GM23338 (cell line): ENCODE results near the gene LIF. TPM values are rescaled to one million over a fixed set of nuclear protein-coding genes. Genes with fewer than 3 reads are reported as not detected.

Experiments
- ATAC-seq: fragments of 200-7000 bp; cut with Tn5 transposase; 3 replicates; pipeline ENCODE4 v1.9.1; 2020
- DNase-seq: peaks from one replicate; pipeline ENCODE4 v3.0.0-alpha.2; 2015; ENCODE audit warnings: low spot score
- H2AFZ ChIP-seq: fragments of 200-600 bp; sonication (generic); 2 replicates; pipeline ENCODE4 v1.8.0; 2016; ENCODE audit warnings: antibody characterized with exemption, mild to moderate bottlenecking, moderate library complexity
- H3F3A ChIP-seq: fragments of 200-600 bp; sonication (generic); replicated peaks from 2 replicates; pipeline ENCODE4 v1.8.0; 2017; ENCODE audit warnings: antibody characterized with exemption, mixed run types, low read depth
- H3K27ac ChIP-seq: fragments of 200-600 bp; sonication (generic); 2 replicates; pipeline ENCODE4 v1.6.1; 2016; ENCODE audit warnings: low read depth
- H3K27me3 ChIP-seq: fragments of 200-600 bp; sonication (generic); 2 replicates; pipeline ENCODE4 v1.8.0; 2016; ENCODE audit warnings: mild to moderate bottlenecking, mixed run types, moderate library complexity; ENCODE audit not compliant: insufficient read depth
- H3K36me3 ChIP-seq: fragments of 200-600 bp; sonication (generic); 2 replicates; pipeline ENCODE4 v1.8.0; 2016; ENCODE audit warnings: mild to moderate bottlenecking; ENCODE audit not compliant: insufficient read depth
- H3K4me1 ChIP-seq: fragments of 200-600 bp; sonication (generic); 2 replicates; pipeline ENCODE4 v1.8.0; 2016; ENCODE audit warnings: mild to moderate bottlenecking, moderate library complexity; ENCODE audit not compliant: insufficient read depth
- H3K4me2 ChIP-seq: fragments of 200-600 bp; sonication (generic); 2 replicates; pipeline ENCODE4 v1.7.1; 2017; ENCODE audit warnings: mixed run types
- H3K4me3 ChIP-seq: fragments of 200-600 bp; sonication (generic); 2 replicates; pipeline ENCODE4 v1.6.1; 2016; ENCODE audit warnings: mixed run types
- H3K79me2 ChIP-seq: fragments of 200-600 bp; sonication (generic); replicated peaks from 2 replicates; pipeline ENCODE4 v1.8.0; 2017; ENCODE audit warnings: mild to moderate bottlenecking; ENCODE audit not compliant: insufficient read depth
- H3K9me2 ChIP-seq: fragments of 200-600 bp; sonication (generic); 2 replicates; pipeline ENCODE4 v1.8.0; 2017; ENCODE audit not compliant: insufficient read depth
- H4K20me1 ChIP-seq: fragments of 200-600 bp; sonication (generic); replicated peaks from 2 replicates; pipeline ENCODE4 v1.8.0; 2017; ENCODE audit warnings: mild to moderate bottlenecking; ENCODE audit not compliant: insufficient read depth
- H3K27ac Mint-ChIP-seq: 2 replicates; pipeline ENCODE4 v1.8.0; 2020; ENCODE audit warnings: inconsistent platforms, mild to moderate bottlenecking, moderate library complexity, mixed read lengths
- H3K27me3 Mint-ChIP-seq: 3 replicates; pipeline ENCODE4 v1.8.0; 2022; ENCODE audit warnings: low read depth, mild to moderate bottlenecking, moderate library complexity, mixed read lengths, inconsistent platforms; ENCODE audit not compliant: insufficient read depth, poor library complexity
- H3K36me3 Mint-ChIP-seq: 3 replicates; pipeline ENCODE4 v1.8.0; 2021; ENCODE audit warnings: low read depth, mild to moderate bottlenecking, inconsistent platforms, moderate library complexity, mixed read lengths
- H3K4me1 Mint-ChIP-seq: 3 replicates; pipeline ENCODE4 v1.8.0; 2020; ENCODE audit warnings: mild to moderate bottlenecking, inconsistent platforms, mixed read lengths
- H3K4me3 Mint-ChIP-seq: 3 replicates; pipeline ENCODE4 v1.8.0; 2021; ENCODE audit warnings: moderate library complexity, mild to moderate bottlenecking, inconsistent platforms, mixed read lengths
- H3K9me3 Mint-ChIP-seq: 3 replicates; pipeline ENCODE4 v1.8.0; 2020; ENCODE audit warnings: moderate library complexity, mild to moderate bottlenecking, inconsistent platforms, mixed read lengths
- CREB1 ChIP-seq: fragments of 250-450 bp; sonication (Bioruptor Pico); IDR thresholded peaks from 2 replicates; pipeline ENCODE4 v1.5.0; 2020; ENCODE audit warnings: low read depth, mild to moderate bottlenecking, moderate library complexity
- EZH2 ChIP-seq: fragments of 200-600 bp; sonication (generic); IDR thresholded peaks from one replicate; pipeline ENCODE4 v1.8.0; 2017; ENCODE audit warnings: antibody characterized with exemption, mild to moderate bottlenecking, low read depth; ENCODE audit not compliant: unreplicated experiment
- EZH2phosphoT487 ChIP-seq: fragments of 200-600 bp; sonication (generic); IDR thresholded peaks from one replicate; pipeline ENCODE4 v1.8.1; 2018; ENCODE audit warnings: antibody characterized with exemption; ENCODE audit not compliant: unreplicated experiment
- JUNB ChIP-seq: IDR thresholded peaks from one replicate; pipeline ENCODE4 v1.6.1; 2016; ENCODE audit warnings: antibody characterized with exemption; ENCODE audit not compliant: unreplicated experiment
- NANOG ChIP-seq: IDR thresholded peaks from 2 replicates; pipeline ENCODE4 v1.6.1; 2016; ENCODE audit warnings: antibody characterized with exemption, borderline replicate concordance
- POLR2AphosphoS5 ChIP-seq: IDR thresholded peaks from 2 replicates; pipeline ENCODE4 v1.6.1; 2016; ENCODE audit warnings: antibody characterized with exemption, low read depth
- STAT1 ChIP-seq: IDR thresholded peaks from one replicate; pipeline ENCODE4 v1.6.1; 2016; ENCODE audit warnings: antibody characterized with exemption; ENCODE audit not compliant: unreplicated experiment
- ZNF114 ChIP-seq: fragments of 250-450 bp; sonication (Bioruptor Pico); IDR thresholded peaks from 2 replicates; pipeline ENCODE4 v1.5.0; 2020; ENCODE audit warnings: mild to moderate bottlenecking, moderate library complexity
- ZNF331 ChIP-seq: fragments of 250-450 bp; sonication (Bioruptor Pico); IDR thresholded peaks from 2 replicates; pipeline ENCODE4 v1.5.0; 2020; ENCODE audit warnings: low read depth, mild to moderate bottlenecking, moderate library complexity
- polyA plus RNA-seq: library from polyadenylated mRNA; unstranded; fragments of >200 nt; fragmentation: Nextera tagmentation; extraction: Ambion mirVana; gene quantifications from 2 replicates; pipeline ENCODE4 v1.2.1, GENCODE V29; 2016
- total RNA-seq: library from RNA; depleted of rRNA; stranded (reverse); fragments of >200 nt; shearing (Covaris generic); gene quantifications from 2 replicates; pipeline ENCODE4 v1.2.3, GENCODE V29; 2014
- TF ChIP-seq, protein P1 (sequence below): IDR thresholded peaks from one replicate; pipeline ENCODE4 v1.6.1; 2018; ENCODE audit warnings: antibody characterized with exemption; ENCODE audit not compliant: unreplicated experiment
- TF ChIP-seq, protein P2 (sequence below): IDR thresholded peaks from 2 replicates; pipeline ENCODE4 v1.6.1; 2016; ENCODE audit warnings: antibody characterized with exemption
- TF ChIP-seq, protein P3 (sequence below): fragments of 250-450 bp; sonication (Bioruptor Pico); IDR thresholded peaks from 2 replicates; pipeline ENCODE4 v1.5.0; 2020; ENCODE audit warnings: mild to moderate bottlenecking, moderate library complexity
- TF ChIP-seq, protein P4 (sequence below), 2 experiments: fragments of 200-600 bp in 1 of 2; sonication (generic) in 1 of 2; conservative IDR thresholded peaks; 2 replicates each; pipeline versions ENCODE4 v1.5.1 to v1.6.1; 2016 to 2017; ENCODE audit warnings: antibody characterized with exemption in 2 of 2, low read depth in 2 of 2, mild to moderate bottlenecking in 2 of 2, moderate library complexity in 1 of 2

The LIF gene
- total and polyA plus RNA-seq, 2 experiments from 2014 or later = 1.8 to 3.6 TPM

DNA sequence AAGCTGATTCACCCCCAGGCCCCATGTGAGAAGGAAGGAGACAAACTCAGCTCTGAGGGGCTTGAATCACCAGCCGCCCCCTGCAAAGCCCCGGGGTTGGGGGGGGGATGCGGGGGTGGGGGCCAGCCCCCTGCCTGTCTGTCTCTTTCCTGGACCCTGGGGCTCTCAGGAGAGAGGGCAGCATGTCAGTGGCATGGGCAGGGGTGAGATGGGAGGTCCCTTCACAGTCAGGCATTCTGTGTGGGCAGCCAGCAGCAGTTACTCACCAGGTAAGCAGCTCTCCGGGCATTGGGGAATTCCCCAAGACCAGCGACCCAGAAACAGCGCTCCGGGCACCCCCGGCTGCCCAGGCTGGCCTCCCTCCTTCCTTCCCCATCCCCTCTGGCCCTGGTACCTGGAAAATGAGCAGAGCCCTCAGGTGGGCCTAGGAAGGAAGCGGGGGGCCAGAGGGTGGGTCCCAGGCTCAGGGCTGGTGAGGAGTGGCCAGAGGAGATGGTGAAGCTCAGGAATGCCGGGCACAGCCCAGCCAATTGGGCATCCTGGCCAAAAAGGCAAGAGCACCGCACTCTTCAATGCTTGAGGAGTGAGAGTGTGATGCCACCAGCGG lies 4.2 kb upstream of the LIF start:
- no peak overlapping the region for H2AFZ ChIP-seq
- DNase-seq (no peak), ATAC-seq (no peak)
- no peaks in the 10 kb centered on the region for H3K36me3 Mint-ChIP-seq
- TF ChIP-seq, protein P1, sequence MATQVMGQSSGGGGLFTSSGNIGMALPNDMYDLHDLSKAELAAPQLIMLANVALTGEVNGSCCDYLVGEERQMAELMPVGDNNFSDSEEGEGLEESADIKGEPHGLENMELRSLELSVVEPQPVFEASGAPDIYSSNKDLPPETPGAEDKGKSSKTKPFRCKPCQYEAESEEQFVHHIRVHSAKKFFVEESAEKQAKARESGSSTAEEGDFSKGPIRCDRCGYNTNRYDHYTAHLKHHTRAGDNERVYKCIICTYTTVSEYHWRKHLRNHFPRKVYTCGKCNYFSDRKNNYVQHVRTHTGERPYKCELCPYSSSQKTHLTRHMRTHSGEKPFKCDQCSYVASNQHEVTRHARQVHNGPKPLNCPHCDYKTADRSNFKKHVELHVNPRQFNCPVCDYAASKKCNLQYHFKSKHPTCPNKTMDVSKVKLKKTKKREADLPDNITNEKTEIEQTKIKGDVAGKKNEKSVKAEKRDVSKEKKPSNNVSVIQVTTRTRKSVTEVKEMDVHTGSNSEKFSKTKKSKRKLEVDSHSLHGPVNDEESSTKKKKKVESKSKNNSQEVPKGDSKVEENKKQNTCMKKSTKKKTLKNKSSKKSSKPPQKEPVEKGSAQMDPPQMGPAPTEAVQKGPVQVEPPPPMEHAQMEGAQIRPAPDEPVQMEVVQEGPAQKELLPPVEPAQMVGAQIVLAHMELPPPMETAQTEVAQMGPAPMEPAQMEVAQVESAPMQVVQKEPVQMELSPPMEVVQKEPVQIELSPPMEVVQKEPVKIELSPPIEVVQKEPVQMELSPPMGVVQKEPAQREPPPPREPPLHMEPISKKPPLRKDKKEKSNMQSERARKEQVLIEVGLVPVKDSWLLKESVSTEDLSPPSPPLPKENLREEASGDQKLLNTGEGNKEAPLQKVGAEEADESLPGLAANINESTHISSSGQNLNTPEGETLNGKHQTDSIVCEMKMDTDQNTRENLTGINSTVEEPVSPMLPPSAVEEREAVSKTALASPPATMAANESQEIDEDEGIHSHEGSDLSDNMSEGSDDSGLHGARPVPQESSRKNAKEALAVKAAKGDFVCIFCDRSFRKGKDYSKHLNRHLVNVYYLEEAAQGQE = no peak
- TF ChIP-seq ZNF331 (CRISPR knock-in tag) (no peak), STAT1 (no peak), POLR2AphosphoS5 (no peak), EZH2phosphoT487 (no peak), ZNF114 (CRISPR knock-in tag) (no peak), JUNB (no peak), CREB1 (CRISPR knock-in tag) (no peak), EZH2 (no peak), NANOG (no peak)
- TF ChIP-seq, protein P2, sequence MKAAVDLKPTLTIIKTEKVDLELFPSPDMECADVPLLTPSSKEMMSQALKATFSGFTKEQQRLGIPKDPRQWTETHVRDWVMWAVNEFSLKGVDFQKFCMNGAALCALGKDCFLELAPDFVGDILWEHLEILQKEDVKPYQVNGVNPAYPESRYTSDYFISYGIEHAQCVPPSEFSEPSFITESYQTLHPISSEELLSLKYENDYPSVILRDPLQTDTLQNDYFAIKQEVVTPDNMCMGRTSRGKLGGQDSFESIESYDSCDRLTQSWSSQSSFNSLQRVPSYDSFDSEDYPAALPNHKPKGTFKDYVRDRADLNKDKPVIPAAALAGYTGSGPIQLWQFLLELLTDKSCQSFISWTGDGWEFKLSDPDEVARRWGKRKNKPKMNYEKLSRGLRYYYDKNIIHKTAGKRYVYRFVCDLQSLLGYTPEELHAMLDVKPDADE = no peak
- TF ChIP-seq, protein P3, sequence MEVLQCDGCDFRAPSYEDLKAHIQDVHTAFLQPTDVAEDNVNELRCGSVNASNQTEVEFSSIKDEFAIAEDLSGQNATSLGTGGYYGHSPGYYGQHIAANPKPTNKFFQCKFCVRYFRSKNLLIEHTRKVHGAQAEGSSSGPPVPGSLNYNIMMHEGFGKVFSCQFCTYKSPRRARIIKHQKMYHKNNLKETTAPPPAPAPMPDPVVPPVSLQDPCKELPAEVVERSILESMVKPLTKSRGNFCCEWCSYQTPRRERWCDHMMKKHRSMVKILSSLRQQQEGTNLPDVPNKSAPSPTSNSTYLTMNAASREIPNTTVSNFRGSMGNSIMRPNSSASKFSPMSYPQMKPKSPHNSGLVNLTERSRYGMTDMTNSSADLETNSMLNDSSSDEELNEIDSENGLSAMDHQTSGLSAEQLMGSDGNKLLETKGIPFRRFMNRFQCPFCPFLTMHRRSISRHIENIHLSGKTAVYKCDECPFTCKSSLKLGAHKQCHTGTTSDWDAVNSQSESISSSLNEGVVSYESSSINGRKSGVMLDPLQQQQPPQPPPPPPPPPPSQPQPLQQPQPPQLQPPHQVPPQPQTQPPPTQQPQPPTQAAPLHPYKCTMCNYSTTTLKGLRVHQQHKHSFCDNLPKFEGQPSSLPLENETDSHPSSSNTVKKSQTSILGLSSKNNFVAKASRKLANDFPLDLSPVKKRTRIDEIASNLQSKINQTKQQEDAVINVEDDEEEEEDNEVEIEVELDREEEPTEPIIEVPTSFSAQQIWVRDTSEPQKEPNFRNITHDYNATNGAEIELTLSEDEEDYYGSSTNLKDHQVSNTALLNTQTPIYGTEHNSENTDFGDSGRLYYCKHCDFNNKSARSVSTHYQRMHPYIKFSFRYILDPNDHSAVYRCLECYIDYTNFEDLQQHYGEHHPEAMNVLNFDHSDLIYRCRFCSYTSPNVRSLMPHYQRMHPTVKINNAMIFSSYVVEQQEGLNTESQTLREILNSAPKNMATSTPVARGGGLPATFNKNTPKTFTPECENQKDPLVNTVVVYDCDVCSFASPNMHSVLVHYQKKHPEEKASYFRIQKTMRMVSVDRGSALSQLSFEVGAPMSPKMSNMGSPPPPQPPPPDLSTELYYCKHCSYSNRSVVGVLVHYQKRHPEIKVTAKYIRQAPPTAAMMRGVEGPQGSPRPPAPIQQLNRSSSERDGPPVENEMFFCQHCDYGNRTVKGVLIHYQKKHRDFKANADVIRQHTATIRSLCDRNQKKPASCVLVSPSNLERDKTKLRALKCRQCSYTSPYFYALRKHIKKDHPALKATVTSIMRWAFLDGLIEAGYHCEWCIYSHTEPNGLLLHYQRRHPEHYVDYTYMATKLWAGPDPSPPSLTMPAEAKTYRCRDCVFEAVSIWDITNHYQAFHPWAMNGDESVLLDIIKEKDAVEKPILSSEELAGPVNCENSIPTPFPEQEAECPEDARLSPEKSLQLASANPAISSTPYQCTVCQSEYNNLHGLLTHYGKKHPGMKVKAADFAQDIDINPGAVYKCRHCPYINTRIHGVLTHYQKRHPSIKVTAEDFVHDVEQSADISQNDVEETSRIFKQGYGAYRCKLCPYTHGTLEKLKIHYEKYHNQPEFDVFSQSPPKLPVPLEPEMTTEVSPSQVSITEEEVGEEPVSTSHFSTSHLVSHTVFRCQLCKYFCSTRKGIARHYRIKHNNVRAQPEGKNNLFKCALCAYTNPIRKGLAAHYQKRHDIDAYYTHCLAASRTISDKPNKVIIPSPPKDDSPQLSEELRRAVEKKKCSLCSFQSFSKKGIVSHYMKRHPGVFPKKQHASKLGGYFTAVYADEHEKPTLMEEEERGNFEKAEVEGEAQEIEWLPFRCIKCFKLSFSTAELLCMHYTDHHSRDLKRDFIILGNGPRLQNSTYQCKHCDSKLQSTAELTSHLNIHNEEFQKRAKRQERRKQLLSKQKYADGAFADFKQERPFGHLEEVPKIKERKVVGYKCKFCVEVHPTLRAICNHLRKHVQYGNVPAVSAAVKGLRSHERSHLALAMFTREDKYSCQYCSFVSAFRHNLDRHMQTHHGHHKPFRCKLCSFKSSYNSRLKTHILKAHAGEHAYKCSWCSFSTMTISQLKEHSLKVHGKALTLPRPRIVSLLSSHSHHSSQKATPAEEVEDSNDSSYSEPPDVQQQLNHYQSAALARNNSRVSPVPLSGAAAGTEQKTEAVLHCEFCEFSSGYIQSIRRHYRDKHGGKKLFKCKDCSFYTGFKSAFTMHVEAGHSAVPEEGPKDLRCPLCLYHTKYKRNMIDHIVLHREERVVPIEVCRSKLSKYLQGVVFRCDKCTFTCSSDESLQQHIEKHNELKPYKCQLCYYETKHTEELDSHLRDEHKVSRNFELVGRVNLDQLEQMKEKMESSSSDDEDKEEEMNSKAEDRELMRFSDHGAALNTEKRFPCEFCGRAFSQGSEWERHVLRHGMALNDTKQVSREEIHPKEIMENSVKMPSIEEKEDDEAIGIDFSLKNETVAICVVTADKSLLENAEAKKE (CRISPR knock-in tag) = no peak
- TF ChIP-seq, protein P4, sequence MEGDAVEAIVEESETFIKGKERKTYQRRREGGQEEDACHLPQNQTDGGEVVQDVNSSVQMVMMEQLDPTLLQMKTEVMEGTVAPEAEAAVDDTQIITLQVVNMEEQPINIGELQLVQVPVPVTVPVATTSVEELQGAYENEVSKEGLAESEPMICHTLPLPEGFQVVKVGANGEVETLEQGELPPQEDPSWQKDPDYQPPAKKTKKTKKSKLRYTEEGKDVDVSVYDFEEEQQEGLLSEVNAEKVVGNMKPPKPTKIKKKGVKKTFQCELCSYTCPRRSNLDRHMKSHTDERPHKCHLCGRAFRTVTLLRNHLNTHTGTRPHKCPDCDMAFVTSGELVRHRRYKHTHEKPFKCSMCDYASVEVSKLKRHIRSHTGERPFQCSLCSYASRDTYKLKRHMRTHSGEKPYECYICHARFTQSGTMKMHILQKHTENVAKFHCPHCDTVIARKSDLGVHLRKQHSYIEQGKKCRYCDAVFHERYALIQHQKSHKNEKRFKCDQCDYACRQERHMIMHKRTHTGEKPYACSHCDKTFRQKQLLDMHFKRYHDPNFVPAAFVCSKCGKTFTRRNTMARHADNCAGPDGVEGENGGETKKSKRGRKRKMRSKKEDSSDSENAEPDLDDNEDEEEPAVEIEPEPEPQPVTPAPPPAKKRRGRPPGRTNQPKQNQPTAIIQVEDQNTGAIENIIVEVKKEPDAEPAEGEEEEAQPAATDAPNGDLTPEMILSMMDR (conservative IDR thresholded peaks at IDR 0.05; ENCODE audit: low read depth in 2 of 2) = no peak
- no peaks in the 10 kb centered on the region for H3K27me3 ChIP-seq
- no peaks in the 10 kb centered on the region for H3K9me3 Mint-ChIP-seq
- H3K4me3 Mint-ChIP-seq = no peak overlapping the region
- no peaks in the 10 kb centered on the region for H3K9me2 ChIP-seq
- peaks cover 13% of the 10 kb centered on the region for H3K27me3 Mint-ChIP-seq
- no peak overlapping the region for H3K4me2 ChIP-seq
- no peaks in the 10 kb centered on the region for H4K20me1 ChIP-seq
- no peaks in the 10 kb centered on the region for H3F3A ChIP-seq
- H3K27ac ChIP-seq = no peak overlapping the region
- H3K36me3 ChIP-seq = no peaks in the 10 kb centered on the region
- no peak overlapping the region for H3K4me3 ChIP-seq
- peaks cover 13% of the 10 kb centered on the region for H3K4me1 ChIP-seq
- no peak overlapping the region for H3K27ac Mint-ChIP-seq
- H3K79me2 ChIP-seq = no peaks in the 10 kb centered on the region
- H3K4me1 Mint-ChIP-seq = peaks cover 30% of the 10 kb centered on the region
